ENCODE measurements around the gene VCP. TPM values are rescaled to one million over a fixed set of nuclear protein-coding genes. Genes with fewer than 3 reads are reported as not detected.

The VCP gene
- total and polyA plus RNA-seq, 2 experiments from 2014 or later = 130 to 408 TPM

- TF ChIP-seq ZNF462 (CRISPR knock-in tag; IDR thresholded peaks at IDR 0.05) (no peak), STAT1 (IDR thresholded peaks at IDR 0.05; ENCODE audit: unreplicated experiment) (no peak)
Measured at GRCh38 chr9:35035851-35036701, 36.3 kb downstream of the VCP start (continued).

DNA sequence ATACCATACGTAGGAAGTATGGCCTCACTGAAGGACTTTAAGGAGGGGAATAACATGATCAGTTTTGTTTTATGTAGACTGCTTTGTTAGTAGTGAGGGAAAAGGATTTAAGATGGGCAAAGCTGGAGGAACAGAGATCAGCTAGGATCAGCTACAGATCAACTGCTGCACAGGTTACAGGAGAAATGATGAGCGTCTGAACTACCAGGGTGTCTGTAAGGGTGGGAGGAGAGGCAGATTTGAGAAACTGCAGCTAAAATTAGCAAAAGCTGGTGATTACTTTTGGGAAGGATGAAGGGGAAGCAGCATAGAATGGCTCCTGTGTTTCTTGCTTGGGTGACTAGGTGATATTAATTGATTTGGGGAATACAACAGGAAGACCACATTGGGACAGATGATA lies 39.3 kb downstream of the VCP start:
- Histone ChIP-seq H3K4me1 (ENCODE audit: insufficient read depth) (peaks cover 10% of the 10 kb centered on the region), H3K4me2 (no peak overlapping the region), H3K79me2 (replicated peaks; ENCODE audit: insufficient read depth) (no peaks in the 10 kb centered on the region), H3K27ac (ENCODE audit: low read depth) (no peak overlapping the region), H3F3A (replicated peaks; ENCODE audit: low read depth) (peaks cover 5% of the 10 kb centered on the region; the same call in 1 of the 2 replicates), H3K9me2 (ENCODE audit: insufficient read depth) (no peaks in the 10 kb centered on the region), H3K27me3 (ENCODE audit: insufficient read depth) (no peaks in the 10 kb centered on the region), H3K4me3 (no peak overlapping the region), H3K36me3 (ENCODE audit: insufficient read depth) (no peaks in the 10 kb centered on the region), H2AFZ (no peak overlapping the region), H4K20me1 (replicated peaks; ENCODE audit: insufficient read depth) (no peaks in the 10 kb centered on the region)
- ATAC-seq (no peak), DNase-seq (ENCODE audit: low spot score) (no peak)
- H3K27me3 Mint-ChIP-seq (ENCODE audit: insufficient read depth, low read depth, poor library complexity) = peaks cover 3% of the 10 kb centered on the region
- H3K27ac Mint-ChIP-seq = no peak overlapping the region
- H3K4me3 Mint-ChIP-seq = no peak overlapping the region
- H3K4me1 Mint-ChIP-seq = peaks cover 6% of the 10 kb centered on the region; the same call in 2 of the 3 replicates
- H3K36me3 Mint-ChIP-seq (ENCODE audit: low read depth) = peaks cover 40% of the 10 kb centered on the region
- H3K9me3 Mint-ChIP-seq = peaks cover 29% of the 10 kb centered on the region
- TF ChIP-seq JUNB (IDR thresholded peaks at IDR 0.05; ENCODE audit: unreplicated experiment) (no peak), EZH2phosphoT487 (IDR thresholded peaks at IDR 0.05; ENCODE audit: unreplicated experiment) (no peak), ZNF114 (CRISPR knock-in tag; IDR thresholded peaks at IDR 0.05) (no peak), REST (IDR thresholded peaks at IDR 0.05; ENCODE audit: unreplicated experiment) (no peak), POLR2AphosphoS5 (IDR thresholded peaks at IDR 0.05; ENCODE audit: low read depth) (no peak)
- TF ChIP-seq, protein P1, sequence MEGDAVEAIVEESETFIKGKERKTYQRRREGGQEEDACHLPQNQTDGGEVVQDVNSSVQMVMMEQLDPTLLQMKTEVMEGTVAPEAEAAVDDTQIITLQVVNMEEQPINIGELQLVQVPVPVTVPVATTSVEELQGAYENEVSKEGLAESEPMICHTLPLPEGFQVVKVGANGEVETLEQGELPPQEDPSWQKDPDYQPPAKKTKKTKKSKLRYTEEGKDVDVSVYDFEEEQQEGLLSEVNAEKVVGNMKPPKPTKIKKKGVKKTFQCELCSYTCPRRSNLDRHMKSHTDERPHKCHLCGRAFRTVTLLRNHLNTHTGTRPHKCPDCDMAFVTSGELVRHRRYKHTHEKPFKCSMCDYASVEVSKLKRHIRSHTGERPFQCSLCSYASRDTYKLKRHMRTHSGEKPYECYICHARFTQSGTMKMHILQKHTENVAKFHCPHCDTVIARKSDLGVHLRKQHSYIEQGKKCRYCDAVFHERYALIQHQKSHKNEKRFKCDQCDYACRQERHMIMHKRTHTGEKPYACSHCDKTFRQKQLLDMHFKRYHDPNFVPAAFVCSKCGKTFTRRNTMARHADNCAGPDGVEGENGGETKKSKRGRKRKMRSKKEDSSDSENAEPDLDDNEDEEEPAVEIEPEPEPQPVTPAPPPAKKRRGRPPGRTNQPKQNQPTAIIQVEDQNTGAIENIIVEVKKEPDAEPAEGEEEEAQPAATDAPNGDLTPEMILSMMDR (conservative IDR thresholded peaks at IDR 0.05; ENCODE audit: low read depth in 2 of 2) = no peak
